Upper lobe of left lung (tissue), 6 donors: ENCODE measurements around the gene KRTAP12-4. TPM values are rescaled to one million over a fixed set of nuclear protein-coding genes. Genes with fewer than 3 reads are reported as not detected.
"Not testable (repeated sequence)": the region's sequence is repeated elsewhere in the genome, so short reads cannot be mapped to it uniquely, and the experiment has no call there.

Experiments
- ATAC-seq, 2 donors: fragments of 200-7000 bp; cut with Tn5 transposase; one replicate each; pipeline ENCODE4 v1.9.1; 2022; ENCODE audit warnings: mild to moderate bottlenecking in 2 of 2, moderate library complexity in 2 of 2; ENCODE audit not compliant: low FRiP score in 2 of 2
- DNase-seq, 2 donors: peaks; one replicate each; pipeline ENCODE4 v3.0.0-alpha.2; 2019 to 2020
- H3K27ac ChIP-seq, 4 donors: fragments of 200-600 bp; sonication (generic); one replicate each; pipeline ENCODE4 v1.5.1; 2016 to 2019
- H3K27me3 ChIP-seq, 4 donors: fragments of 200-600 bp; sonication (generic); one replicate each; pipeline ENCODE4 v1.5.1; 2017 to 2019
- H3K36me3 ChIP-seq, 4 donors: fragments of 200-600 bp; sonication (generic); one replicate each; pipeline ENCODE4 v1.5.1; 2016 to 2019
- H3K4me1 ChIP-seq, 4 donors: fragments of 200-600 bp; sonication (generic); one replicate each; pipeline ENCODE4 v1.5.1; 2018 to 2019
- H3K4me3 ChIP-seq, 4 donors: fragments of 200-600 bp; sonication (generic); one replicate each; pipeline ENCODE4 v1.5.1; 2017 to 2019; ENCODE audit warnings: mild to moderate bottlenecking in 2 of 4, moderate library complexity in 1 of 4
- H3K9me3 ChIP-seq, 4 donors: fragments of 200-600 bp; sonication (generic); one replicate each; pipeline ENCODE4 v1.5.1; 2018 to 2019
- CTCF ChIP-seq, 6 experiments: fragments of 450-650 bp in 4 of 6; fragments of 200-600 bp in 2 of 6; sonication (generic) in 2 of 6; IDR thresholded peaks; one replicate each; pipeline ENCODE4 v1.5.1; 2016 to 2019; ENCODE audit warnings: antibody characterized with exemption in 6 of 6
- EP300 ChIP-seq, 4 donors: sonication (generic); formaldehyde crosslinking; IDR thresholded peaks; one replicate each; pipeline ENCODE4 v1.5.1; 2017; ENCODE audit warnings: antibody characterized with exemption in 4 of 4, control low read depth in 2 of 4
- POLR2A ChIP-seq, 4 donors: fragments of 450-650 bp; IDR thresholded peaks; one replicate each; pipeline ENCODE4 v1.5.1; 2016 to 2017; ENCODE audit warnings: antibody characterized with exemption in 4 of 4, mild to moderate bottlenecking in 2 of 4
- POLR2AphosphoS5 ChIP-seq, 2 donors: sonication (generic); formaldehyde crosslinking; IDR thresholded peaks; one replicate each; pipeline ENCODE4 v1.5.1; 2017; ENCODE audit warnings: antibody characterized with exemption in 2 of 2
- WGBS, 2 donors: methylation state at CpG; one replicate each; pipeline ENCODE4 v1.1.5; 2017 to 2018; 5-methylcytosine and 5-hydroxymethylcytosine counted together
- total RNA-seq, 6 donors: library from RNA; depleted of rRNA in 4 of 6; stranded (reverse); fragments of >200 nt in 4 of 6; gene quantifications; one replicate each; pipeline versions ENCODE4 v1.1.0 to v1.2.1, GENCODE V29; 2016 to 2021
- donor health status: DM: no; HTN: no; CAD: no; lungs with moderate emphysema.
- donor health status: DM: no; HTN: yes; CAD: no; lungs with severe emphysema.

KRTAP12-4 gene
- total RNA-seq, 6 donors from 2014 or later, result not detected

DNA sequence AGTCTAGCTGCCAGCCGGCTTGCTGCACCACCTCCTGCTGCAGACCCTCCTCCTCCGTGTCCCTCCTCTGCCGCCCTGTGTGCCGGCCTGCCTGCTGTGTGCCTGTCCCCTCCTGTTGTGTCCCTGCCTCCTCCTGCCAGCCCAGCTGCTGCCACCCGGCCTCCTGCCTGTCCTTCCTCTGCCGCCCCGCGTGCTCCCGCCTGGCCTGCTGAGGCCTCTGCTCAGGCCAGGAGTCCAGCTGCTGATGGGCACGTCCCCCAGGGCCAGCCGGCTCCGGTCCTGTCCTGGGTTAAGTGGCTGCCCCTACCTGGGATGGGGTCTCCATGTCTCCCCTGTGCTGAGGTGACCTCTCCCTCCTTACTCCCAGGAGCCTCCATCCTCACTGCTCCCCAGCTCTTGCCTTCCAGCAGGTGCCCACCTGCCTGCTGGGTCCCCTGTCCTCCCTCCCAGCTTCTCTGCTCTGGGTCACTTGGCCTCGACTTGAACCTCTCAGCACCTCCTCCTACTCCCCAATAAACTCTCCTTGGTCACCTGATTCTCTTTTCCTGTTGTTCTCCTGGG is 41.7 kb downstream of the KRTAP12-4 start:
- Histone ChIP-seq H3K36me3 (no peaks in the 10 kb centered on the region), H3K27ac (no peak overlapping the region), H3K4me1 (no peaks in the 10 kb centered on the region), H3K4me3 (no peak overlapping the region), H3K9me3 (peaks cover 0 to 30% (median 10%) of the 10 kb centered on the region in 4 donors), H3K27me3 (peaks cover 0 to 3% (median 0%) of the 10 kb centered on the region in 4 donors)
- TF ChIP-seq EP300 (IDR thresholded peaks at IDR 0.05) (no peak), POLR2A (IDR thresholded peaks at IDR 0.05) (no peak), POLR2AphosphoS5 (IDR thresholded peaks at IDR 0.05) (no peak), CTCF (IDR thresholded peaks at IDR 0.05) (no peak)
- 78 to 83% methylated on average over 12 to 13 of the region's 13 CpGs for WGBS, 2 donors
- ATAC-seq (no peak), DNase-seq (peak in 1 of 2 donors; percentile 75)

DNA sequence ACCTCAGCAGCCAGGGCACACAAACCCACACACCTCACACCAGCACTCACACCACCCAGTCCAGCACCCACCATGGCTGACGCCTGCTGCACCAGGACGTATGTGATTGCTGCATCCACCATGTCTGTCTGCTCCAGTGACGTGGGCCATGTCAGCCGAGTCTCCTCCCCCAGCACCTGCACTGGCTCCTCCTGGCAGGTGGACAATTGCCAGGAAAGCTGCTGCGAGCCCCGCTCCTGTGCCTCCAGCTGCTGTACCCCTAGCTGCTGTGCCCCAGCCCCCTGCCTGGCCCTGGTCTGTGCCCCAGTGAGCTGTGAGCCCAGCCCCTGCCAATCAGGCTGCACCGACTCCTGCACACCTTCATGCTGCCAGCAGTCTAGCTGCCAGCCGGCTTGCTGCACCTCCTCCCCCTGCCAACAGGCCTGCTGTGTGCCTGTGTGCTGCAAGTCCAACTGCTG is 42.4 kb downstream of the KRTAP12-4 start, which contains the start of gene KRTAP10-8:
Gene KRTAP10-8 (plus strand): TSS at position 51 of the 458 bp plus-strand sequence. CDS start 22 bp downstream, at position 73.
- Histone ChIP-seq H3K4me3 (no peak within 1 kb of the TSS), H3K9me3 (peaks cover 0 to 30% (median 10%) of the 10 kb centered on the region in 4 donors), H3K27ac (no peak within 1 kb of the TSS), H3K36me3 (no peaks in the 10 kb centered on the region), H3K27me3 (peaks cover 0 to 3% (median 0%) of the 10 kb centered on the region in 4 donors), H3K4me1 (no peaks in the 10 kb centered on the region)
- TF ChIP-seq POLR2AphosphoS5 (IDR thresholded peaks at IDR 0.05) (no peak), POLR2A (IDR thresholded peaks at IDR 0.05) (no peak), CTCF (IDR thresholded peaks at IDR 0.05) (no peak), EP300 (IDR thresholded peaks at IDR 0.05) (no peak)
- ATAC-seq (no peak), DNase-seq (peak in 1 of 2 donors; percentile 58)
- 100% methylated on average over 3 of the region's 8 CpGs; no CpG with 5 or more reads in 1 of the 2 donors for WGBS, 2 donors

DNA sequence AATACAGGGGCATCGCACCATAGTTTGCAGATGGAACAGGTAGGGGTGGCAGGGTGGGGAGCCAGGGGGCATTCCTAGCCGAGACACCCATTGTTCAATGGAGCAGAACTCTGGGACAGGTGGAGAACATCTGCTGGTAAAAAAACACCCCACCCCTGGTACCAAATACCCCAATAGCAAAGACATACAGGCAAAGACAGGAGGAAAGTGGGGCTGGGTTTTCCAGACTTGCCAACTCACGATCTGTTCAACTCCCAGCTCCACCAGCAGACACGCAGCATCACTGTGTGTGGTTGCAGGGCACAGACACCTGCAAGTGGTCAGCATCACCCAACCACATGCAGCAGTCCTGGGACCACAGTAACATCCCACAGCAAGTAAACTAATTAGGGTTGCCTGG is 42.9 kb downstream of the KRTAP12-4 start:
- H3K27me3 ChIP-seq, result peaks cover 0 to 3% (median 0%) of the 10 kb centered on the region in 4 donors
- WGBS, 2 donors, result 87 to 89% methylated on average over 4 of the region's 4 CpGs
- peaks cover 0 to 30% (median 10%) of the 10 kb centered on the region in 4 donors for H3K9me3 ChIP-seq
- no peak for ATAC-seq
- H3K27ac ChIP-seq, result no peak overlapping the region
- TF ChIP-seq EP300 (IDR thresholded peaks at IDR 0.05), result no peak
- no peak for TF ChIP-seq CTCF (IDR thresholded peaks at IDR 0.05)
- no peak for TF ChIP-seq POLR2A (IDR thresholded peaks at IDR 0.05)
- TF ChIP-seq POLR2AphosphoS5 (IDR thresholded peaks at IDR 0.05), result no peak
- DNase-seq, result no peak
- H3K4me1 ChIP-seq, result no peaks in the 10 kb centered on the region
- H3K36me3 ChIP-seq, result no peaks in the 10 kb centered on the region
- H3K4me3 ChIP-seq, result no peak overlapping the region

DNA sequence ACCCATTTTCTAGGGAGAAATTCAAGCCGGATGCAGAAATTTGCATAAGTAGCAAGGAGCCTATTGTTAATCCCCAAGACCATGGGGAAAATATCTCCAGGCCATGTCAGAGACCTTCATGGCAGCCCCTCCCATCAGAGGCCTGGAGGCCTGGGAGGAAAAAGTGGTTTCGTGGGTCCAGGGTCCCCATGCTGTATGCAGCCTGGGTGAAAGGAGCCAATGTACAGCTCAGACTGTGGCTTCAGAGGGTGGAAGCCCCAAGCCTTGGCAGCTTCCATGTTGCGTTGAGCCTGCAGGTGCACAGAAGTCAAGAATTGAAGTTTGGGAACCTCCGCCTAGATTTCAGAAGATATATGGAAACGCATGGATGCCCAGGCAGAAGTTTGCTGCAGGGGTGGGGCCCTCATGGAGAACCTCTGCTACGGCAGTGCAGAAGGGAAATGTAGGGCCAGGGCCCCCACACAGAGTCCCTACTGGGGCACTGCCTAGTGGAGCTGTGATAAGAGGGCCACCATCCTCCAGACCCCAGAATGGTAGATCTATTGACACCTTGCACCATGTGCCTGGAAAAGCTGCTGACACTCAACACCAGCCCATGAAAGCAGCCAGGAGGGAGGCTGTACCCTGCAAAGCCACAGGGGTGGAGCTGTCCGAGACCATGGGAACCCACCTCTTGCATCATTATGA is 44.2 kb downstream of the KRTAP12-4 start:
- not testable (repeated sequence) for H3K36me3 ChIP-seq, DNase-seq, ATAC-seq, H3K27ac ChIP-seq, H3K27me3 ChIP-seq, H3K4me3 ChIP-seq, H3K4me1 ChIP-seq
- WGBS, 2 donors, result 94 to 96% methylated on average over 6 to 7 of the region's 7 CpGs
- H3K9me3 ChIP-seq, result peaks cover 0 to 30% (median 10%) of the 10 kb centered on the region in 4 donors

GRCh38 chr21:44609193-44609592 is 45.3 kb downstream of the KRTAP12-4 start:
- peaks cover 0 to 3% (median 0%) of the 10 kb centered on the region in 4 donors for H3K27me3 ChIP-seq
- H3K4me3 ChIP-seq, result no peak overlapping the region
- H3K9me3 ChIP-seq, result peaks cover 0 to 30% (median 10%) of the 10 kb centered on the region in 4 donors
- H3K36me3 ChIP-seq, result no peaks in the 10 kb centered on the region
- TF ChIP-seq EP300 (IDR thresholded peaks at IDR 0.05) (no peak), CTCF (IDR thresholded peaks at IDR 0.05) (no peak), POLR2AphosphoS5 (IDR thresholded peaks at IDR 0.05) (no peak), POLR2A (IDR thresholded peaks at IDR 0.05) (no peak)
- H3K4me1 ChIP-seq, result no peaks in the 10 kb centered on the region
- H3K27ac ChIP-seq, result no peak overlapping the region
- DNase-seq (no peak), ATAC-seq (no peak)
